ENCODE data around the gene EDARADD. TPM values are rescaled to one million over a fixed set of nuclear protein-coding genes. Genes with fewer than 3 reads are reported as not detected.

The EDARADD gene
- total and polyA plus RNA-seq, 2 of the 8 experiments (the other 6 are each of a cell fraction or from before 2014, with no cell fraction given): 3.4 to 6.1 TPM

- H3K4ac ChIP-seq (replicated peaks; ENCODE audit: insufficient read length, low read depth, low read length): no peak overlapping the region
- WGBS, 2 experiments (ENCODE audit: extremely low coverage in 1 of 2, insufficient coverage in 1 of 2, insufficient read length in 1 of 2, insufficient replicate concordance in 2 of 2, low coverage in 1 of 2, low lambda C conversion rate in 2 of 2, missing lambda C conversion rate in 1 of 2): 87% methylated on average over 18 of the region's 18 CpGs; no CpG with 5 or more reads in 1 of the 2 experiments
- ChIA-PET CTCF (ENCODE audit: partially characterized antibody) (interaction anchor here (1.0 kb wide), 1 partner anchor 48 kb away, joined by 3 read pairs; no protein-coding TSS in a partner anchor), POLR2A (ENCODE audit: partially characterized antibody) (no interaction called here)
- no peaks in the 10 kb centered on the region for H4K20me1 ChIP-seq (replicated peaks in 1 of 2; ENCODE audit: control insufficient read depth in 1 of 2, insufficient read depth in 2 of 2, low read length in 2 of 2)
- FAIRE-seq (no peak), DNase-seq (ENCODE audit: low read depth in 1 of 2, low spot score in 2 of 2) (no peak)
- no peak overlapping the region for H2AK5ac ChIP-seq (ENCODE audit: low read depth, low read length)
- H3K14ac ChIP-seq (ENCODE audit: insufficient read length): no peak overlapping the region
- no peak overlapping the region for H3K18ac ChIP-seq (ENCODE audit: extremely low read depth, low read length)
- H3K9ac ChIP-seq (replicated peaks in 1 of 4; ENCODE audit: extremely low read depth in 1 of 4, low read depth in 3 of 4, low read length in 3 of 4): no peak overlapping the region
- H3K4me1 ChIP-seq (replicated peaks in 1 of 4; ENCODE audit: control insufficient read depth in 3 of 4, insufficient read depth in 4 of 4, low read length in 3 of 4): peaks cover 0 to 9% (median 7%) of the 10 kb centered on the region in 4 experiments; a peak in 6 of 7 replicates
- no peak overlapping the region for H3K27ac ChIP-seq (ENCODE audit: low read depth, low read length)
- no peaks in the 10 kb centered on the region for H3K79me1 ChIP-seq (ENCODE audit: low read depth, low read length)
- H3K23me2 ChIP-seq (ENCODE audit: low read depth, low read length): no peaks in the 10 kb centered on the region
- 0 out of 2 replicates have a peak overlapping the region, but pooled peaks have one; percentile 11 for H4K8ac ChIP-seq (ENCODE audit: extremely low read depth, insufficient read depth, low read length)
- H3K79me2 ChIP-seq (ENCODE audit: control insufficient read depth in 1 of 2, insufficient read depth in 2 of 2, low read length in 2 of 2): no peaks in the 10 kb centered on the region
- H3K9me3 ChIP-seq (ENCODE audit: insufficient read depth in 2 of 2, low read depth in 1 of 2, low read length in 1 of 2): no peaks in the 10 kb centered on the region
- no peak overlapping the region for H4K5ac ChIP-seq (ENCODE audit: insufficient read length, low read depth, low read length)
- no peak overlapping the region for H3K23ac ChIP-seq (ENCODE audit: insufficient read length)
- H3K4me2 ChIP-seq (ENCODE audit: insufficient read depth in 1 of 2, low read depth in 2 of 2, low read length in 2 of 2): no peak overlapping the region
- H2AFZ ChIP-seq (ENCODE audit: low read length): no peak overlapping the region
- no peak overlapping the region for H2BK20ac ChIP-seq (ENCODE audit: low read length)
- H2BK15ac ChIP-seq (ENCODE audit: low read length): no peak overlapping the region
- H3K27me3 ChIP-seq (replicated peaks in 1 of 4; ENCODE audit: control insufficient read depth in 3 of 4, extremely low read depth in 1 of 4, insufficient read depth in 3 of 4, low read length in 3 of 4): no peaks in the 10 kb centered on the region; a peak in 1 of 7 replicates
- no peak overlapping the region for H3K56ac ChIP-seq (replicated peaks; ENCODE audit: insufficient read length, low read depth, low read length)
- no peak overlapping the region for H4K91ac ChIP-seq (replicated peaks; ENCODE audit: insufficient read length, low read length)
- H3K36me3 ChIP-seq (ENCODE audit: control insufficient read depth in 2 of 4, insufficient read depth in 4 of 4, low read length in 3 of 4): no peaks in the 10 kb centered on the region; a peak in 1 of 8 replicates
- no peak overlapping the region for H3K4me3 ChIP-seq (ENCODE audit: extremely low read depth in 1 of 4, insufficient read depth in 2 of 4, low read depth in 3 of 4, low read length in 4 of 4)
- no peak overlapping the region for H2BK120ac ChIP-seq (replicated peaks; ENCODE audit: low read depth, low read length)
- no peak overlapping the region for H2BK5ac ChIP-seq (ENCODE audit: low read depth, low read length)
- H2BK12ac ChIP-seq (ENCODE audit: low read depth, low read length): no peak overlapping the region
- TF ChIP-seq, protein P1, sequence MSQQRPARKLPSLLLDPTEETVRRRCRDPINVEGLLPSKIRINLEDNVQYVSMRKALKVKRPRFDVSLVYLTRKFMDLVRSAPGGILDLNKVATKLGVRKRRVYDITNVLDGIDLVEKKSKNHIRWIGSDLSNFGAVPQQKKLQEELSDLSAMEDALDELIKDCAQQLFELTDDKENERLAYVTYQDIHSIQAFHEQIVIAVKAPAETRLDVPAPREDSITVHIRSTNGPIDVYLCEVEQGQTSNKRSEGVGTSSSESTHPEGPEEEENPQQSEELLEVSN (IDR thresholded peaks at IDR 0.05): no peak
- TF ChIP-seq JUN (IDR thresholded peaks at IDR 0.05; ENCODE audit: low read depth, low read length): no peak
- no peak for TF ChIP-seq TAF7 (optimal IDR thresholded peaks at IDR 0.05; ENCODE audit: borderline replicate concordance, low read depth, low read length)
- TF ChIP-seq RFX5 (IDR thresholded peaks at IDR 0.05; ENCODE audit: borderline replicate concordance, low read depth, low read length): no peak
- TF ChIP-seq CHD2 (IDR thresholded peaks at IDR 0.05; ENCODE audit: low read length): no peak
- no peak for TF ChIP-seq RXRA (IDR thresholded peaks at IDR 0.05; ENCODE audit: insufficient read depth, low read depth, low read length)
- TF ChIP-seq ZNF274 (IDR thresholded peaks at IDR 0.05; ENCODE audit: borderline replicate concordance, extremely low read depth, low read length): no peak
- TF ChIP-seq TAF1 (IDR thresholded peaks at IDR 0.05; ENCODE audit: low read depth, low read length): no peak
- no peak for TF ChIP-seq CREB1 (IDR thresholded peaks at IDR 0.05)
- TF ChIP-seq RAD21 (IDR thresholded peaks at IDR 0.05 in 1 of 2, conservative IDR thresholded peaks at IDR 0.05 in 1 of 2; ENCODE audit: low read depth in 2 of 2, low read length in 2 of 2): no peak
- TF ChIP-seq EP300 (IDR thresholded peaks at IDR 0.05; ENCODE audit: borderline replicate concordance in 1 of 2, low read depth in 2 of 2, low read length in 2 of 2): no peak
- TF ChIP-seq HDAC6 (IDR thresholded peaks at IDR 0.05; ENCODE audit: low read depth, low read length): no peak
These were observed 10.0 kb downstream of the EDARADD start for GRCh38 chr1:236403905-236404696.
